HG02759 (cell line): ENCODE data around the gene INO80D.
A peak's percentile ranks its signal among the peaks of the same experiment; 100 is the strongest.
"Not testable (repeated sequence)": the region's sequence is repeated elsewhere in the genome, so short reads cannot be mapped to it uniquely, and the experiment has no call there.

ENCODE experiments used
- ATAC-seq: cut with Tn5 transposase; IDR thresholded peaks from one replicate; pipeline ENCODE4 v1.9.1; 2021; ENCODE audit warnings: mild to moderate bottlenecking, moderate library complexity; ENCODE audit not compliant: unreplicated experiment

INO80D gene

GRCh38 chr2:206085742-206086445 is at the start of gene INO80D:
Gene INO80D, minus strand, starts transcription at chr2:206086174. Its CDS starts 23,158 bp downstream, at chr2:206063016.
- peak; percentile 79 for ATAC-seq

- ATAC-seq = no peak
These were observed 41.7 kb upstream of the INO80D start for GRCh38 chr2:206127656-206128055.

GRCh38 chr2:206125901-206126300 is 39.9 kb upstream of the INO80D start:
- ATAC-seq = no peak

GRCh38 chr2:206122569-206122968 is 36.6 kb upstream of the INO80D start:
- not testable (repeated sequence) for ATAC-seq

GRCh38 chr2:206116278-206116677 is 30.3 kb upstream of the INO80D start:
- no peak for ATAC-seq

GRCh38 chr2:206115026-206115578 is 29.1 kb upstream of the INO80D start:
- no peak for ATAC-seq

GRCh38 chr2:206112846-206113547 is 27.0 kb upstream of the INO80D start:
- ATAC-seq = no peak

GRCh38 chr2:206112108-206112507 is 26.1 kb upstream of the INO80D start:
- ATAC-seq = no peak

GRCh38 chr2:206108713-206109112 is 22.7 kb upstream of the INO80D start:
- ATAC-seq = no peak

GRCh38 chr2:206105541-206105940 is 19.6 kb upstream of the INO80D start:
- ATAC-seq = no peak

GRCh38 chr2:206105038-206105437 is 19.1 kb upstream of the INO80D start:
- ATAC-seq = no peak

GRCh38 chr2:206098872-206099271 is 12.9 kb upstream of the INO80D start:
- ATAC-seq = not testable (repeated sequence)

- no peak for ATAC-seq
These were observed 12.5 kb upstream of the INO80D start for GRCh38 chr2:206098471-206098870.

GRCh38 chr2:206096876-206097275 is 10.9 kb upstream of the INO80D start:
- ATAC-seq = peak; percentile 62

GRCh38 chr2:206095536-206096332 is 9.8 kb upstream of the INO80D start:
- no peak for ATAC-seq

- ATAC-seq = no peak
These were observed 6.3 kb upstream of the INO80D start for GRCh38 chr2:206092297-206092696.

GRCh38 chr2:206088248-206088647 is 2.3 kb upstream of the INO80D start:
- no peak for ATAC-seq

- no peak for ATAC-seq
These were observed 859 bp upstream of the INO80D start for GRCh38 chr2:206086716-206087350.

- ATAC-seq = peak; percentile 46
These were observed 868 bp downstream of the INO80D start for GRCh38 chr2:206084870-206085741.

GRCh38 chr2:206084439-206084869 is 1.5 kb downstream of the INO80D start:
- no peak for ATAC-seq
